HepG2 (cell line): ENCODE data around the gene AZU1. TPM values are rescaled to one million over a fixed set of nuclear protein-coding genes. Genes with fewer than 3 reads are reported as not detected.

Experiments
- ATAC-seq: fragments of 200-7000 bp; cut with Tn5 transposase; 3 replicates; pipeline ENCODE4 v1.9.1; 2020; ENCODE audit warnings: mild to moderate bottlenecking, moderate library complexity
- BruUV-seq: library from RNA; stranded (reverse); fragments of 400-500 nt; replicated peaks from 2 replicates; lab custom pipeline; 2021; lab: Mats Ljungman, UMichigan
- CTCF ChIA-PET: fragments of 300-600 bp; formaldehyde crosslinking; extraction: SDS; loops from one replicate; lab custom pipeline; 2021; ENCODE audit warnings: low total read pairs, inconsistent platforms, low intra/inter-chr PET ratio; lab: Yijun Ruan, JAX
- POLR2A ChIA-PET: fragments of 350-600 bp; sonication (Branson Sonifier 250); formaldehyde crosslinking; loops from one replicate; lab custom pipeline; 2020; ENCODE audit warnings: antibody characterized with exemption, inconsistent platforms; lab: Yijun Ruan, JAX
- DNase-seq: peaks from one replicate; pipeline ENCODE4 v3.0.0-alpha.2; 2015; ENCODE audit warnings: low spot score
- FAIRE-seq: peaks from 3 replicates; lab custom pipeline; 2011; peaks lifted over from hg19 to GRCh38; lab: Jason Lieb, UNC
- H2AFZ ChIP-seq: one replicate; pipeline ENCODE4 v1.6.1; 2011; ENCODE audit warnings: low read length, inconsistent platforms
- H3K27ac ChIP-seq: fragments of 300-600 bp; 3 replicates; pipeline ENCODE4 v1.8.0; 2011; ENCODE audit warnings: mixed run types, mild to moderate bottlenecking, mixed read lengths, low read length, inconsistent platforms; ENCODE audit not compliant: insufficient read depth; ENCODE audit errors: extremely low read length
- H3K27me3 ChIP-seq, 2 experiments: fragments of 200-600 bp in 1 of 2; 2 replicates in 1 of 2; 3 replicates in 1 of 2; pipeline versions ENCODE4 v1.6.0 to v1.8.0; 2011; ENCODE audit warnings: low read length in 2 of 2, mild to moderate bottlenecking in 2 of 2, moderate library complexity in 2 of 2, inconsistent platforms in 1 of 2; ENCODE audit not compliant: insufficient read depth in 2 of 2, control insufficient read depth in 1 of 2
- H3K36me3 ChIP-seq, 2 experiments: fragments of 200-600 bp in 1 of 2; replicated peaks in 1 of 2; 2 replicates in 1 of 2; 3 replicates in 1 of 2; pipeline versions ENCODE4 v1.5.1 to v1.8.0; 2011; ENCODE audit warnings: low read length in 2 of 2, inconsistent platforms in 1 of 2; ENCODE audit not compliant: insufficient read depth in 2 of 2, control insufficient read depth in 1 of 2
- H3K4me1 ChIP-seq: 2 replicates; pipeline ENCODE4 v1.5.1; 2012; ENCODE audit warnings: low read length, inconsistent platforms; ENCODE audit not compliant: insufficient read depth
- H3K4me2 ChIP-seq: 2 replicates; pipeline ENCODE4 v1.6.0; 2011; ENCODE audit warnings: low read depth, low read length, inconsistent platforms
- H3K4me3 ChIP-seq, 3 experiments: fragments of 200-600 bp in 1 of 3; sonication (generic), shearing (Covaris generic) in 1 of 3; replicated peaks in 1 of 3; 2 replicates each; pipeline ENCODE4 v1.5.1; 2011 to 2016; ENCODE audit warnings: low read length in 3 of 3, inconsistent platforms in 2 of 3, low read depth in 2 of 3, mild to moderate bottlenecking in 2 of 3, control low read depth in 1 of 3, mixed read lengths in 1 of 3; ENCODE audit not compliant: insufficient read depth in 1 of 3
- H3K79me2 ChIP-seq: one replicate; pipeline ENCODE4 v1.6.1; 2011; ENCODE audit warnings: low read length, inconsistent platforms; ENCODE audit not compliant: insufficient read depth
- H3K9ac ChIP-seq: 2 replicates; pipeline ENCODE4 v1.6.0; 2011; ENCODE audit warnings: mild to moderate bottlenecking, low read depth, low read length, inconsistent platforms; ENCODE audit not compliant: insufficient read depth
- H3K9me3 ChIP-seq: 2 replicates; pipeline ENCODE4 v1.5.1; 2012; ENCODE audit warnings: mild to moderate bottlenecking, low read length
- H4K20me1 ChIP-seq: 2 replicates; pipeline ENCODE4 v1.6.0; 2011; ENCODE audit warnings: inconsistent platforms, mild to moderate bottlenecking, low read length, moderate library complexity; ENCODE audit not compliant: insufficient read depth
- ARHGAP35 ChIP-seq: sonication (generic); formaldehyde crosslinking; IDR thresholded peaks from 2 replicates; pipeline ENCODE4 v1.9.0; 2022; ENCODE audit warnings: mild to moderate bottlenecking, inconsistent platforms, moderate library complexity, missing genetic modification reagents, borderline replicate concordance
- HNRNPL ChIP-seq: fragments of 200-400 bp; formaldehyde crosslinking; IDR thresholded peaks from 2 replicates; pipeline ENCODE4 v1.6.1; 2017; ENCODE audit warnings: mild to moderate bottlenecking, low read depth, low read length
- HOXA3 ChIP-seq: sonication (generic); formaldehyde crosslinking; IDR thresholded peaks from 2 replicates; pipeline ENCODE4 v1.5.0; 2020; ENCODE audit warnings: missing genetic modification reagents
- KMT2A ChIP-seq: sonication (generic); formaldehyde crosslinking; IDR thresholded peaks from 2 replicates; pipeline ENCODE4 v1.4.0; 2020; ENCODE audit warnings: missing genetic modification reagents
- POGZ ChIP-seq: sonication (generic); formaldehyde crosslinking; IDR thresholded peaks from 2 replicates; pipeline ENCODE4 v1.4.0; 2020; ENCODE audit warnings: mild to moderate bottlenecking, missing genetic modification reagents
- SIN3A ChIP-seq: IDR thresholded peaks from 2 replicates; pipeline ENCODE4 v1.6.1; 2011; ENCODE audit warnings: low read depth, mild to moderate bottlenecking, control low read depth, low read length, borderline replicate concordance
- SRF ChIP-seq: IDR thresholded peaks from 2 replicates; pipeline ENCODE4 v1.6.1; 2011; ENCODE audit warnings: mild to moderate bottlenecking, low read depth, low read length, moderate library complexity
- SRSF1 ChIP-seq: fragments of 200-400 bp; formaldehyde crosslinking; optimal IDR thresholded peaks from 2 replicates; pipeline ENCODE3; 2017; ENCODE audit warnings: mild to moderate bottlenecking, low read depth, low read length, moderate library complexity
- TOPORS ChIP-seq: sonication (generic); formaldehyde crosslinking; IDR thresholded peaks from 2 replicates; pipeline ENCODE4 v1.8.0; 2023; ENCODE audit warnings: mild to moderate bottlenecking, missing genetic modification reagents
- ZBTB7B ChIP-seq: sonication (generic); formaldehyde crosslinking; IDR thresholded peaks from 2 replicates; pipeline ENCODE4 v1.4.0; 2020; ENCODE audit warnings: missing genetic modification reagents
- ZGPAT ChIP-seq: IDR thresholded peaks from 2 replicates; pipeline ENCODE4 v1.6.1; 2016; ENCODE audit warnings: mild to moderate bottlenecking
- ZNF138 ChIP-seq: sonication (generic); formaldehyde crosslinking; IDR thresholded peaks from 2 replicates; pipeline ENCODE4 v1.5.0; 2020; ENCODE audit warnings: mild to moderate bottlenecking, low read depth, missing genetic modification reagents
- ZNF776 ChIP-seq: sonication (generic); formaldehyde crosslinking; IDR thresholded peaks from 2 replicates; pipeline ENCODE4 v1.4.0; 2020; ENCODE audit warnings: mild to moderate bottlenecking, missing genetic modification reagents
- WGBS: methylation state at CpG from one replicate; pipeline ENCODE4 v1.1.6; 2017; ENCODE audit warnings: low lambda C conversion rate; 5-methylcytosine and 5-hydroxymethylcytosine counted together
- in situ Hi-C: cut with HindIII; loops from 2 replicates; pipeline ENCODE4 v1.10.0; 2017; ENCODE audit warnings: low pct_unique_long_range_greater_than_20kb; ENCODE audit not compliant: extremely low pct_ligation_motif_present
- intact Hi-C: fragments of 100-400 bp; cut with micrococcal nuclease; formaldehyde crosslinking; loops from one replicate; pipeline ENCODE4 v1.10.0; 2022; ENCODE audit not compliant: unreplicated experiment
- polyA plus RNA-seq, 8 experiments: library from polyadenylated mRNA; depleted of rRNA in 3 of 8; stranded (reverse) in 7 of 8; unstranded in 1 of 8; fragments of >200 nt; fragmentation: Illumina TruSeq in 4 of 8; extraction: Trizol in 4 of 8; gene quantifications; 2 replicates each; pipeline versions ENCODE4 v1.2.1 to v1.2.3, GENCODE V29; 2011 to 2016; ENCODE audit warnings: low read depth in 4 of 8, missing spikeins in 1 of 8, mixed read lengths in 1 of 8; ENCODE audit not compliant: insufficient read depth in 1 of 8
- total RNA-seq, 5 experiments: library from RNA; depleted of rRNA; stranded (reverse); fragments of >200 nt; fragmentation: Illumina TruSeq; extraction: Trizol; gene quantifications; 2 replicates each; pipeline ENCODE4 v1.2.3, GENCODE V29; 2016; ENCODE audit warnings: low read depth in 1 of 5
- TF ChIP-seq, protein P1 (sequence below): sonication (generic); formaldehyde crosslinking; IDR thresholded peaks from 2 replicates; pipeline ENCODE4 v1.5.1; 2020; ENCODE audit warnings: mild to moderate bottlenecking, missing genetic modification reagents, moderate library complexity
- TF ChIP-seq, protein P2 (sequence below): sonication (generic); formaldehyde crosslinking; IDR thresholded peaks from 2 replicates; pipeline ENCODE4 v1.5.1; 2020; ENCODE audit warnings: missing genetic modification reagents, mild to moderate bottlenecking, borderline replicate concordance

AZU1 gene
- total and polyA plus RNA-seq, 2 of the 13 experiments (the other 11 are each of a cell fraction or from before 2014, with no cell fraction given), result not detected

DNA sequence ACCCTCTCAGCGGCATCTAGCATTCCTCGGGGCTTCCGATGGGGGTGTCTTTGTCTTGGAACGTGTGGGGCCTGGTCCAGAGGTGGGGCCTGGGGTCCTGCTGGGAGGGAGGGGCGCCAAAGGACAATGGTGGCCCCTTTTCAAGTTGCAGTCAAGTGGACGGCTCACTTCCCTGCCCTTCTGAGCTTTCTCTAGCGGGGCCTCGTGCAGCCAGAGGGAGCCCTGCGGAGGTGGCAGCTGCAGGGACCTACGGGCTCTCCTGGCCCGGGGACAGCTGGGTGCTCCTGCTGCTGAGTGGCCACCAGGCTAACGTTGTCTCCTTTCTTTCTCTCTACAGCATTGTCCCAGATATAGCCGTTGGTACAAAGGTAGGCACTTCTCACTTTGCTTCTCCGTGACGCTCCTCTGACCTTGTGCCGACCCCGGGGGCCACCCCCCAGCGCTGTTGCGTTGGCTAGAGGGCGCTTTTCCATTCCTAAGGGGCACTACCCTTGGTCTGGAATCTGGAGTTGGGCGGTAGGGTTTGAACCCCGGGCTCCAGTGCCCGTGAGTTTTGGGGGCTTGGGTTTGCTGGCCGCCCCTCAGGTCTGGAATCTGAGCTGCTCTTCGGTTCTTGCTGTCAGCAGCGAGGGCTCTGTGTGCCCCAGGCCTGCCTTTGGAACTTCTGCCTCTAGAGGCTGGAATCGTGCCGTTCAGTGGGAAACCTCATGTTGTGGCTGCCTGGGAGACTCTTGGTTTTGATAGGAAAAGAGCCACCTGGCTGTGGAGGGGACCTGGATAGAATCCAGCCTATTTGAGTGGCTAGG lies 28.4 kb upstream of the AZU1 start (continued):
- TF ChIP-seq ARHGAP35 (CRISPR knock-in tag) (no peak), SIN3A (peak; percentile 21; the same call in 1 of the 2 replicates), HNRNPL (peak; percentile 54; the same call in 1 of the 2 replicates)
- TF ChIP-seq, protein P1, sequence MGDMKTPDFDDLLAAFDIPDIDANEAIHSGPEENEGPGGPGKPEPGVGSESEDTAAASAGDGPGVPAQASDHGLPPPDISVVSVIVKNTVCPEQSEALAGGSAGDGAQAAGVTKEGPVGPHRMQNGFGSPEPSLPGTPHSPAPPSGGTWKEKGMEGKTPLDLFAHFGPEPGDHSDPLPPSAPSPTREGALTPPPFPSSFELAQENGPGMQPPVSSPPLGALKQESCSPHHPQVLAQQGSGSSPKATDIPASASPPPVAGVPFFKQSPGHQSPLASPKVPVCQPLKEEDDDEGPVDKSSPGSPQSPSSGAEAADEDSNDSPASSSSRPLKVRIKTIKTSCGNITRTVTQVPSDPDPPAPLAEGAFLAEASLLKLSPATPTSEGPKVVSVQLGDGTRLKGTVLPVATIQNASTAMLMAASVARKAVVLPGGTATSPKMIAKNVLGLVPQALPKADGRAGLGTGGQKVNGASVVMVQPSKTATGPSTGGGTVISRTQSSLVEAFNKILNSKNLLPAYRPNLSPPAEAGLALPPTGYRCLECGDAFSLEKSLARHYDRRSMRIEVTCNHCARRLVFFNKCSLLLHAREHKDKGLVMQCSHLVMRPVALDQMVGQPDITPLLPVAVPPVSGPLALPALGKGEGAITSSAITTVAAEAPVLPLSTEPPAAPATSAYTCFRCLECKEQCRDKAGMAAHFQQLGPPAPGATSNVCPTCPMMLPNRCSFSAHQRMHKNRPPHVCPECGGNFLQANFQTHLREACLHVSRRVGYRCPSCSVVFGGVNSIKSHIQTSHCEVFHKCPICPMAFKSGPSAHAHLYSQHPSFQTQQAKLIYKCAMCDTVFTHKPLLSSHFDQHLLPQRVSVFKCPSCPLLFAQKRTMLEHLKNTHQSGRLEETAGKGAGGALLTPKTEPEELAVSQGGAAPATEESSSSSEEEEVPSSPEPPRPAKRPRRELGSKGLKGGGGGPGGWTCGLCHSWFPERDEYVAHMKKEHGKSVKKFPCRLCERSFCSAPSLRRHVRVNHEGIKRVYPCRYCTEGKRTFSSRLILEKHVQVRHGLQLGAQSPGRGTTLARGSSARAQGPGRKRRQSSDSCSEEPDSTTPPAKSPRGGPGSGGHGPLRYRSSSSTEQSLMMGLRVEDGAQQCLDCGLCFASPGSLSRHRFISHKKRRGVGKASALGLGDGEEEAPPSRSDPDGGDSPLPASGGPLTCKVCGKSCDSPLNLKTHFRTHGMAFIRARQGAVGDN (CRISPR knock-in tag), result peak; percentile 57

- ChIA-PET CTCF (no interaction called here), POLR2A (no interaction called here)
- H3K4me3 ChIP-seq, result peak overlapping the region; percentile 48 to 96 (median 96)
- peak overlapping the region; percentile 89 for H3K4me2 ChIP-seq
- in situ Hi-C loops, result no loop called here
- no peaks in the 10 kb centered on the region; a peak in 1 of 5 replicates for H3K27me3 ChIP-seq
- no peak overlapping the region for H2AFZ ChIP-seq
- 8% methylated on average over 6 of the region's 17 CpGs for WGBS
- FAIRE-seq (peak; percentile 93), ATAC-seq (no peak; the same call in 1 of the 3 replicates), DNase-seq (peak; percentile 70)
- H3K4me1 ChIP-seq, result peaks cover 44% of the 10 kb centered on the region
- peaks cover 32 to 54% of the 10 kb centered on the region in 2 experiments; a peak in 4 of 5 replicates for H3K36me3 ChIP-seq
- intact Hi-C loops, result no loop called here
- H3K9me3 ChIP-seq, result no peaks in the 10 kb centered on the region
- H3K27ac ChIP-seq, result peak overlapping the region; percentile 45
- peaks cover 73% of the 10 kb centered on the region for H4K20me1 ChIP-seq
- BruUV-seq, result no TSS peak
- peaks cover 75% of the 10 kb centered on the region for H3K79me2 ChIP-seq
- peak overlapping the region; percentile 99 for H3K9ac ChIP-seq
- TF ChIP-seq SRF, result no peak
- 0 out of 2 replicates have a peak, but pooled peaks have one; percentile 41 for TF ChIP-seq KMT2A (CRISPR knock-in tag)
- no peak for TF ChIP-seq ZNF138
- TF ChIP-seq ZGPAT, result no peak
- TF ChIP-seq, protein P2, sequence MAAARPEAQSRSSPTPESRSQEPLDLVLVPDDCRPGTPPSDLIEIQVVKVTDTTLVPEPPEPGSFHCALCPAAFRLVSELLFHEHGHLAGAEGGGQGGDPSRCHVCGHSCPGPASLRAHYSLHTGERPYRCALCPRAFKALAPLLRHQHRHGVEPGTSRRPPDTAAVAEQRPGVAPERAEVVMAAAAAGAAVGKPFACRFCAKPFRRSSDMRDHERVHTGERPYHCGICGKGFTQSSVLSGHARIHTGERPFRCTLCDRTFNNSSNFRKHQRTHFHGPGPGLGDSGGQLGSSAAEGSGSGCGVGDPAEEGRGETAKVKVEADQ (CRISPR knock-in tag), result no peak
- peak; percentile 61; the same call in 1 of the 2 replicates for TF ChIP-seq ZBTB7B (CRISPR knock-in tag)
- no peak for TF ChIP-seq SRSF1
- no peak for TF ChIP-seq POGZ (CRISPR knock-in tag)
- TF ChIP-seq TOPORS, result no peak
- no peak for TF ChIP-seq ZNF776 (CRISPR knock-in tag)
- TF ChIP-seq HOXA3 (CRISPR knock-in tag), result peak; percentile 40; the same call in 1 of the 2 replicates
Measured at GRCh38 chr19:800360-801029, 27.1 kb upstream of the AZU1 start.
